ENCODE data around the gene ALDH1A3. TPM values are rescaled to one million over a fixed set of nuclear protein-coding genes. Genes with fewer than 3 reads are reported as not detected.

Gene ALDH1A3
- total RNA-seq, 1 experiment from 2014 or later: 14.0 TPM

DNA sequence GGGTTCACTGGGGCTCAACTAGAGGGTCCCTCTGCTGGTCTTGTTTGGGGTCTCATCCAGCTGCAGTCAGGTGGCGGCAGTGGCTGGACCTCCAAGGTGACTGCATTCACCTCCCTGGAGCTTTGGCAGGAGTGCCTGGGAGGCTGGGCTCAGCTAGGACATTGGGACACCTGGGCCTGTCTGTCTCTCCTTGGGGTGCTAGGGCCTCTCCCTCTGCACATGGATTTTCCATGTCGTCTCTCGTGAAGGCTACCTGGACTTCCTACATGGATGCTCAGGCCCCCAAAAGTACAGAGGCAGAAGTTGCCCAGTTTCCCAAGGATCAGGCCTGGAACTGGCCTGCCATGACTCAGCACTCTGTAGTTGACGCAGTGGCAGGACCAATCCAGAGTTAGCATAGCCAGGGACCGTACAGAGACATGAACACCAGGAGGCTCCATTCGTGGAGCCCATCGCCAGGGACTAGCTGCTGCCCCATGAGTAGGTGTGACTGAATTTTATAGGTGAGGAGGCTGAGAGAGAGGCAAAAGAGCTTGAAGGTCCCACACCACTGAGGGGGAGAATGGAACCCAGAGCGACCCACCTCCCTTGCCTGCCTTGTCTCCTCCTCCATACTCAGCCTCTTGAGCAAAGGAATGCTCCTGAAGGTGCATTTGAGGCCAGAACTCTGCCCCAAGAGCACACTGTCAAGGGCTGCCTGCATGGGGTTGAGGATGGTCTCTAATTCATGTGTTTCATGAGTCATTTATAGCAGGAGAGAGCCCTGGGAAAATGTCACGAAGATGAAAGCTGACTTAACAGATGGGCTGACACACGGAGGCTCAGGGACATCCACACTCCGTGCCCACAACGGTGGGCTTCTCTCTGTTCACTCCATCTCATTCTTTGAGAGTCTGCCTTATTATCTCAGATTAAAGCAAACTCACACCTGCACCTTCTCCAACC is 13.0 kb upstream of the ALDH1A3 start:
- ATAC-seq: no peak; the same call in 1 of the 2 replicates
- 0 out of 2 replicates have a peak, but pooled peaks cover 5% of the 10 kb centered on the region for H3K4me1 Mint-ChIP-seq
- TF ChIP-seq, protein P1, sequence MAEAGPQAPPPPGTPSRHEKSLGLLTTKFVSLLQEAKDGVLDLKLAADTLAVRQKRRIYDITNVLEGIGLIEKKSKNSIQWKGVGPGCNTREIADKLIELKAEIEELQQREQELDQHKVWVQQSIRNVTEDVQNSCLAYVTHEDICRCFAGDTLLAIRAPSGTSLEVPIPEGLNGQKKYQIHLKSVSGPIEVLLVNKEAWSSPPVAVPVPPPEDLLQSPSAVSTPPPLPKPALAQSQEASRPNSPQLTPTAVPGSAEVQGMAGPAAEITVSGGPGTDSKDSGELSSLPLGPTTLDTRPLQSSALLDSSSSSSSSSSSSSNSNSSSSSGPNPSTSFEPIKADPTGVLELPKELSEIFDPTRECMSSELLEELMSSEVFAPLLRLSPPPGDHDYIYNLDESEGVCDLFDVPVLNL (CRISPR knock-in tag; IDR thresholded peaks at IDR 0.05; ENCODE audit: borderline replicate concordance, low read depth): no peak
- TF ChIP-seq, protein P2, sequence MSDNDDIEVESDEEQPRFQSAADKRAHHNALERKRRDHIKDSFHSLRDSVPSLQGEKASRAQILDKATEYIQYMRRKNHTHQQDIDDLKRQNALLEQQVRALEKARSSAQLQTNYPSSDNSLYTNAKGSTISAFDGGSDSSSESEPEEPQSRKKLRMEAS (CRISPR knock-in tag; IDR thresholded peaks at IDR 0.05): no peak
- TF ChIP-seq NR1H2 (CRISPR knock-in tag; IDR thresholded peaks at IDR 0.05) (no peak), MYBL2 (CRISPR knock-in tag; IDR thresholded peaks at IDR 0.05) (no peak)
- no peak overlapping the region for H3K27ac Mint-ChIP-seq
- no peak overlapping the region for H3K4me3 Mint-ChIP-seq
- H3K9me3 Mint-ChIP-seq: peaks cover 5% of the 10 kb centered on the region; the same call in 1 of the 2 replicates
- ChIA-PET CTCF (interaction anchor here (0.6 to 2.2 kb wide), 10 partner anchors 13 to 234 kb away, joined by 3 to 9 read pairs (median 3); no protein-coding TSS in a partner anchor), POLR2A (no interaction called here)
- peaks cover 4% of the 10 kb centered on the region; the same call in 1 of the 2 replicates for H3K27me3 Mint-ChIP-seq (ENCODE audit: low read depth)
- no peaks in the 10 kb centered on the region for H3K36me3 Mint-ChIP-seq
- DNase-seq (ENCODE audit: low spot score): no peak

DNA sequence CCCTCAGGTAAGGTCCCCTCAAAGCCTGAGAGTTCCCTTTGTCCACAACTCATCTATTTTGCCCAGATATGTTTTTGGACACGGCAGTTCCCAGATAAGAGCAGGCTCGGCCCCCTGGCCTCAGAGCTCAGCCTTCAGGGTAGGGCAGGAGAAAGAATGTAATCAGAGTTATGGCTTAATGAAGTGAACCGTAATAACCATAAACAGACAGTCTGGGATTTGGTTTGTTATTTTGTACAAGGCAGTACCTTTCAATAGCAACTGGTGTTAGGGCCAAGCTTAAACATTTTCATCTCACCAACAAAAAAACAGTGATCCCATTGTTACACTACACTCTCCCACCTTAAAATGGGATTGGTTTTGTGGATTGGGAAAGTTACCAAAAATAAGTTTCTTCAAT is 12.2 kb upstream of the ALDH1A3 start:
- Mint-ChIP-seq H3K4me1 (0 out of 2 replicates have a peak, but pooled peaks cover 5% of the 10 kb centered on the region), H3K9me3 (peaks cover 5% of the 10 kb centered on the region; the same call in 1 of the 2 replicates), H3K27me3 (ENCODE audit: low read depth) (peaks cover 4% of the 10 kb centered on the region; the same call in 1 of the 2 replicates), H3K36me3 (no peaks in the 10 kb centered on the region), H3K4me3 (no peak overlapping the region), H3K27ac (no peak overlapping the region)
- no peak for ATAC-seq
- CTCF ChIA-PET: interaction anchor here (0.6 to 3.8 kb wide), 8 partner anchors 18 to 235 kb away, joined by 3 to 23 read pairs (median 4); no protein-coding TSS in a partner anchor
- POLR2A ChIA-PET: no interaction called here
- no peak for DNase-seq (ENCODE audit: low spot score)
- no peak for TF ChIP-seq MXD4 (CRISPR knock-in tag; IDR thresholded peaks at IDR 0.05; ENCODE audit: borderline replicate concordance)
- no peak for TF ChIP-seq NFATC4 (CRISPR knock-in tag; IDR thresholded peaks at IDR 0.05)
- TF ChIP-seq GTF2I (CRISPR knock-in tag; conservative IDR thresholded peaks at IDR 0.05): no peak
- TF ChIP-seq, protein P3, sequence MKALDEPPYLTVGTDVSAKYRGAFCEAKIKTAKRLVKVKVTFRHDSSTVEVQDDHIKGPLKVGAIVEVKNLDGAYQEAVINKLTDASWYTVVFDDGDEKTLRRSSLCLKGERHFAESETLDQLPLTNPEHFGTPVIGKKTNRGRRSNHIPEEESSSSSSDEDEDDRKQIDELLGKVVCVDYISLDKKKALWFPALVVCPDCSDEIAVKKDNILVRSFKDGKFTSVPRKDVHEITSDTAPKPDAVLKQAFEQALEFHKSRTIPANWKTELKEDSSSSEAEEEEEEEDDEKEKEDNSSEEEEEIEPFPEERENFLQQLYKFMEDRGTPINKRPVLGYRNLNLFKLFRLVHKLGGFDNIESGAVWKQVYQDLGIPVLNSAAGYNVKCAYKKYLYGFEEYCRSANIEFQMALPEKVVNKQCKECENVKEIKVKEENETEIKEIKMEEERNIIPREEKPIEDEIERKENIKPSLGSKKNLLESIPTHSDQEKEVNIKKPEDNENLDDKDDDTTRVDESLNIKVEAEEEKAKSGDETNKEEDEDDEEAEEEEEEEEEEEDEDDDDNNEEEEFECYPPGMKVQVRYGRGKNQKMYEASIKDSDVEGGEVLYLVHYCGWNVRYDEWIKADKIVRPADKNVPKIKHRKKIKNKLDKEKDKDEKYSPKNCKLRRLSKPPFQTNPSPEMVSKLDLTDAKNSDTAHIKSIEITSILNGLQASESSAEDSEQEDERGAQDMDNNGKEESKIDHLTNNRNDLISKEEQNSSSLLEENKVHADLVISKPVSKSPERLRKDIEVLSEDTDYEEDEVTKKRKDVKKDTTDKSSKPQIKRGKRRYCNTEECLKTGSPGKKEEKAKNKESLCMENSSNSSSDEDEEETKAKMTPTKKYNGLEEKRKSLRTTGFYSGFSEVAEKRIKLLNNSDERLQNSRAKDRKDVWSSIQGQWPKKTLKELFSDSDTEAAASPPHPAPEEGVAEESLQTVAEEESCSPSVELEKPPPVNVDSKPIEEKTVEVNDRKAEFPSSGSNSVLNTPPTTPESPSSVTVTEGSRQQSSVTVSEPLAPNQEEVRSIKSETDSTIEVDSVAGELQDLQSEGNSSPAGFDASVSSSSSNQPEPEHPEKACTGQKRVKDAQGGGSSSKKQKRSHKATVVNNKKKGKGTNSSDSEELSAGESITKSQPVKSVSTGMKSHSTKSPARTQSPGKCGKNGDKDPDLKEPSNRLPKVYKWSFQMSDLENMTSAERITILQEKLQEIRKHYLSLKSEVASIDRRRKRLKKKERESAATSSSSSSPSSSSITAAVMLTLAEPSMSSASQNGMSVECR (CRISPR knock-in tag; IDR thresholded peaks at IDR 0.05; ENCODE audit: borderline replicate concordance): no peak
- TF ChIP-seq, protein P4, sequence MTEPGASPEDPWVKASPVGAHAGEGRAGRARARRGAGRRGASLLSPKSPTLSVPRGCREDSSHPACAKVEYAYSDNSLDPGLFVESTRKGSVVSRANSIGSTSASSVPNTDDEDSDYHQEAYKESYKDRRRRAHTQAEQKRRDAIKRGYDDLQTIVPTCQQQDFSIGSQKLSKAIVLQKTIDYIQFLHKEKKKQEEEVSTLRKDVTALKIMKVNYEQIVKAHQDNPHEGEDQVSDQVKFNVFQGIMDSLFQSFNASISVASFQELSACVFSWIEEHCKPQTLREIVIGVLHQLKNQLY (CRISPR knock-in tag; IDR thresholded peaks at IDR 0.05): no peak
- TF ChIP-seq NFE2L1 (CRISPR knock-in tag; IDR thresholded peaks at IDR 0.05): no peak
- no peak for TF ChIP-seq ELF4 (CRISPR knock-in tag; IDR thresholded peaks at IDR 0.05; ENCODE audit: low read depth)
- no peak for TF ChIP-seq ZBTB21 (CRISPR knock-in tag; IDR thresholded peaks at IDR 0.05; ENCODE audit: borderline replicate concordance)
- no peak for TF ChIP-seq RELA (CRISPR knock-in tag; IDR thresholded peaks at IDR 0.05; ENCODE audit: borderline replicate concordance)
- TF ChIP-seq ATF1 (CRISPR knock-in tag; IDR thresholded peaks at IDR 0.05): no peak
- TF ChIP-seq ZNF317 (CRISPR knock-in tag; IDR thresholded peaks at IDR 0.05; ENCODE audit: borderline replicate concordance, low read depth): no peak
- TF ChIP-seq MYBL2 (CRISPR knock-in tag; IDR thresholded peaks at IDR 0.05): no peak
- no peak for TF ChIP-seq FOXK1 (CRISPR knock-in tag; IDR thresholded peaks at IDR 0.05)
- no peak for TF ChIP-seq JUN (CRISPR knock-in tag; IDR thresholded peaks at IDR 0.05)
